PFSK-1 (cell line): ENCODE results near the gene SF1.

Experiments used
- FOXP2 ChIP-seq: optimal IDR thresholded peaks from 2 replicates; pipeline ENCODE3; 2011; ENCODE audit warnings: borderline replicate concordance, control low read depth, inconsistent platforms; ENCODE audit not compliant: insufficient read depth; ENCODE audit errors: extremely low read length, extremely low read depth
- POLR2AphosphoS5 ChIP-seq: IDR thresholded peaks from 2 replicates; pipeline ENCODE4 v1.6.1; 2012; ENCODE audit warnings: low read depth, mild to moderate bottlenecking, control low read depth, low read length, moderate library complexity
- SIN3A ChIP-seq: IDR thresholded peaks from 2 replicates; pipeline ENCODE4 v1.6.1; 2012; ENCODE audit warnings: mild to moderate bottlenecking, low read length, moderate library complexity, borderline replicate concordance; ENCODE audit not compliant: insufficient read depth
- TAF1 ChIP-seq: IDR thresholded peaks from 2 replicates; pipeline ENCODE4 v1.6.1; 2012; ENCODE audit warnings: low read length, control low read depth, borderline replicate concordance; ENCODE audit not compliant: insufficient read depth
- TF ChIP-seq, protein P1 (sequence below), 2 experiments: IDR thresholded peaks; 2 replicates each; pipeline versions ENCODE4 v1.6.1 to v1.8.0; 2011 to 2012; ENCODE audit warnings: low read depth in 2 of 2, low read length in 2 of 2, control low read depth in 1 of 2, inconsistent platforms in 1 of 2, mild to moderate bottlenecking in 1 of 2, moderate library complexity in 1 of 2; ENCODE audit not compliant: insufficient read depth in 1 of 2

The SF1 gene

GRCh38 chr11:64823568-64824119 lies 45.3 kb upstream of the SF1 start:
- TF ChIP-seq, protein P1, sequence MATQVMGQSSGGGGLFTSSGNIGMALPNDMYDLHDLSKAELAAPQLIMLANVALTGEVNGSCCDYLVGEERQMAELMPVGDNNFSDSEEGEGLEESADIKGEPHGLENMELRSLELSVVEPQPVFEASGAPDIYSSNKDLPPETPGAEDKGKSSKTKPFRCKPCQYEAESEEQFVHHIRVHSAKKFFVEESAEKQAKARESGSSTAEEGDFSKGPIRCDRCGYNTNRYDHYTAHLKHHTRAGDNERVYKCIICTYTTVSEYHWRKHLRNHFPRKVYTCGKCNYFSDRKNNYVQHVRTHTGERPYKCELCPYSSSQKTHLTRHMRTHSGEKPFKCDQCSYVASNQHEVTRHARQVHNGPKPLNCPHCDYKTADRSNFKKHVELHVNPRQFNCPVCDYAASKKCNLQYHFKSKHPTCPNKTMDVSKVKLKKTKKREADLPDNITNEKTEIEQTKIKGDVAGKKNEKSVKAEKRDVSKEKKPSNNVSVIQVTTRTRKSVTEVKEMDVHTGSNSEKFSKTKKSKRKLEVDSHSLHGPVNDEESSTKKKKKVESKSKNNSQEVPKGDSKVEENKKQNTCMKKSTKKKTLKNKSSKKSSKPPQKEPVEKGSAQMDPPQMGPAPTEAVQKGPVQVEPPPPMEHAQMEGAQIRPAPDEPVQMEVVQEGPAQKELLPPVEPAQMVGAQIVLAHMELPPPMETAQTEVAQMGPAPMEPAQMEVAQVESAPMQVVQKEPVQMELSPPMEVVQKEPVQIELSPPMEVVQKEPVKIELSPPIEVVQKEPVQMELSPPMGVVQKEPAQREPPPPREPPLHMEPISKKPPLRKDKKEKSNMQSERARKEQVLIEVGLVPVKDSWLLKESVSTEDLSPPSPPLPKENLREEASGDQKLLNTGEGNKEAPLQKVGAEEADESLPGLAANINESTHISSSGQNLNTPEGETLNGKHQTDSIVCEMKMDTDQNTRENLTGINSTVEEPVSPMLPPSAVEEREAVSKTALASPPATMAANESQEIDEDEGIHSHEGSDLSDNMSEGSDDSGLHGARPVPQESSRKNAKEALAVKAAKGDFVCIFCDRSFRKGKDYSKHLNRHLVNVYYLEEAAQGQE (IDR thresholded peaks at IDR 0.05; ENCODE audit: insufficient read depth in 1 of 2, low read depth in 2 of 2, low read length in 2 of 2), result no peak
- TF ChIP-seq FOXP2 (no peak), POLR2AphosphoS5 (no peak)

DNA sequence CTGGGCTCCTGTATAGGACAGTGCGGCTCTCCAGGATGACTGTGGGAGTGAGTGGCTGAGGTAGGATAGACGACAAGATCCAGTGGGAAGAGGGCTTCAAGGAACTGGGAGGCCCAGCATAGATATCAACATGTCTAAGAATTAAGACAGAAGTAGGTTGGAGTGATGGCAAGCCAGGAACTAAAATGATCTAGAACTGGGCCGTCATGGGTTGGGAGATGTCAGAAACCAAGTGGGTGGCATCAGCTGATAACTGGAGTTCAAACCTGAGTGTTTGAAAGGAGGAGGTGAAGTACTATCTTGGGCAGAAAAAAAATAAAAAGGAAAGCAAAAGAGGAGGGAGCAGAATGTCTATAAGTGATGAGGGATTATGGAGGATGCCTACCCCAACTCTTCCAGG lies 39.1 kb upstream of the SF1 start:
- no peak for TF ChIP-seq FOXP2

GRCh38 chr11:64814712-64815187 lies 36.4 kb upstream of the SF1 start:
- TF ChIP-seq FOXP2 (no peak), TAF1 (no peak), SIN3A (no peak), POLR2AphosphoS5 (no peak)
- TF ChIP-seq, protein P1 (IDR thresholded peaks at IDR 0.05; ENCODE audit: insufficient read depth in 1 of 2, low read depth in 2 of 2, low read length in 2 of 2), result no peak

GRCh38 chr11:64813826-64814225 lies 35.5 kb upstream of the SF1 start:
- TF ChIP-seq, protein P1 (IDR thresholded peaks at IDR 0.05; ENCODE audit: insufficient read depth in 1 of 2, low read depth in 2 of 2, low read length in 2 of 2), result no peak
- TF ChIP-seq TAF1 (no peak), FOXP2 (no peak), SIN3A (no peak), POLR2AphosphoS5 (no peak)

DNA sequence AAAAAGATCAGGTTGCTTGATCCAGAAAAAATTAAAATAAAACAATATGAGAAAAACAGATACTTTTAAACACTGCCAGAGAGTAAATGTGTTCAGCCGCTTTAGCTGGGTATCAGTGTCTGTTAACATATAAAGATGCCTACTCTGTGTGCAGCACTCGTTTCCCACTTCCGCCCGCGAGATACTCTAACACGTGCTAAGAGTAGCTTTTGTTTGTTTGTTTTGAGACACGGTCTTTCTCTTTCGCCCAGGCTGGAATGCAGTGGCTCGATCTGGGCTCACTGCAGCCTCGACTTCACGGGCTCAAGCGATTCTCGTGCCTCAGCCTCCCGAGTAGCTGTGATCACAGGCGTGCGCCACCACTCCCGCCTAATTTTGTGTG lies 32.5 kb upstream of the SF1 start:
- TF ChIP-seq SIN3A, result no peak
- no peak for TF ChIP-seq TAF1
- no peak for TF ChIP-seq FOXP2
- TF ChIP-seq, protein P1 (IDR thresholded peaks at IDR 0.05; ENCODE audit: insufficient read depth in 1 of 2, low read depth in 2 of 2, low read length in 2 of 2), result no peak
- TF ChIP-seq POLR2AphosphoS5, result no peak
